B cell (primary cell): Measurements from ENCODE around the gene EPB41L4A. TPM values are rescaled to one million over a fixed set of nuclear protein-coding genes. Genes with fewer than 3 reads are reported as not detected.

ENCODE experiments used
- ATAC-seq: fragments of 200-7000 bp; cut with Tn5 transposase; one replicate; pipeline ENCODE4 v1.10.0; 2021; ENCODE audit warnings: low read depth, mild to moderate bottlenecking, moderate number of reproducible peaks, moderate library complexity
- CTCF ChIA-PET: fragments of 350-600 bp; sonication (Branson Sonifier 250); formaldehyde crosslinking; loops from one replicate; lab custom pipeline; 2021; ENCODE audit warnings: antibody characterized with exemption, inconsistent platforms; lab: Charles Lee
- POLR2A ChIA-PET: fragments of 350-600 bp; sonication (Branson Sonifier 250); formaldehyde crosslinking; loops from one replicate; lab custom pipeline; 2021; ENCODE audit warnings: antibody characterized with exemption; lab: Charles Lee
- DNase-seq: peaks from one replicate; pipeline ENCODE4 v3.0.0; 2013
- H2AFZ ChIP-seq: 2 replicates; pipeline ENCODE4 v1.6.1; 2012; ENCODE audit warnings: mild to moderate bottlenecking, low read depth, low read length; ENCODE audit not compliant: insufficient read depth, poor library complexity, severe bottlenecking
- H3K27ac ChIP-seq, 2 donors: 1 replicate in 1 of 2; 2 replicates in 1 of 2; pipeline ENCODE4 v1.5.1; 2012 to 2013; ENCODE audit warnings: low read length in 2 of 2, mild to moderate bottlenecking in 2 of 2, moderate library complexity in 1 of 2
- H3K27me3 ChIP-seq, 4 experiments: fragments of 200-600 bp in 1 of 4; sonication (generic) in 1 of 4; replicated peaks in 1 of 4; 1 replicate in 2 of 4; 2 replicates in 2 of 4; pipeline versions ENCODE4 v1.6.1 to v1.7.0; 2013 to 2016; ENCODE audit warnings: low read length in 3 of 4, mild to moderate bottlenecking in 2 of 4, mixed read lengths in 1 of 4, moderate library complexity in 1 of 4; ENCODE audit not compliant: insufficient read depth in 4 of 4, control insufficient read depth in 3 of 4; ENCODE audit errors: control extremely low read depth in 1 of 4
- H3K36me3 ChIP-seq, 2 experiments: replicated peaks in 1 of 2; 1 replicate in 1 of 2; 2 replicates in 1 of 2; pipeline versions ENCODE4 v1.6.1 to v1.7.1; 2013; ENCODE audit warnings: low read length in 1 of 2; ENCODE audit not compliant: insufficient read depth in 2 of 2, control insufficient read depth in 1 of 2; ENCODE audit errors: control extremely low read depth in 1 of 2, extremely low read depth in 1 of 2
- H3K4me1 ChIP-seq, 2 donors: fragments of 200-600 bp in 1 of 2; sonication (generic) in 1 of 2; 1 replicate in 1 of 2; 2 replicates in 1 of 2; pipeline versions ENCODE4 v1.5.1 to v1.6.1; 2013 to 2017; ENCODE audit warnings: low read length in 2 of 2; ENCODE audit not compliant: control insufficient read depth in 2 of 2, insufficient read depth in 2 of 2
- H3K4me2 ChIP-seq: replicated peaks from 2 replicates; pipeline ENCODE3; 2012; ENCODE audit warnings: mild to moderate bottlenecking, low read depth, low read length; ENCODE audit not compliant: poor library complexity, severe bottlenecking
- H3K4me3 ChIP-seq, 5 experiments: fragments of 200-600 bp in 1 of 5; sonication (generic) in 1 of 5; 1 replicate in 3 of 5; 2 replicates in 2 of 5; pipeline versions ENCODE4 v1.5.1 to v1.7.0; 2011 to 2016; ENCODE audit warnings: low read length in 4 of 5, mild to moderate bottlenecking in 4 of 5, low read depth in 2 of 5, control low read depth in 1 of 5, moderate library complexity in 1 of 5; ENCODE audit not compliant: insufficient read depth in 1 of 5; ENCODE audit errors: control extremely low read depth in 1 of 5, extremely low read depth in 1 of 5
- H3K79me2 ChIP-seq: fragments of 200-600 bp; sonication (generic); one replicate; pipeline ENCODE4 v1.6.0; 2016; ENCODE audit warnings: low read length; ENCODE audit not compliant: control insufficient read depth, insufficient read depth
- H3K9ac ChIP-seq: fragments of 200-600 bp; sonication (generic); 2 replicates; pipeline ENCODE4 v1.6.1; 2017; ENCODE audit warnings: mild to moderate bottlenecking, low read length, moderate library complexity
- H3K9me3 ChIP-seq, 3 donors: one replicate each; pipeline versions ENCODE4 v1.6.1 to v1.7.1; 2013; ENCODE audit warnings: low read length in 2 of 3; ENCODE audit not compliant: control insufficient read depth in 2 of 3, insufficient read depth in 1 of 3; ENCODE audit errors: control extremely low read depth in 1 of 3
- H4K20me1 ChIP-seq: 2 replicates; pipeline ENCODE4 v1.6.0; 2012; ENCODE audit warnings: mild to moderate bottlenecking, low read length; ENCODE audit not compliant: insufficient read depth, control insufficient read depth, poor library complexity, severe bottlenecking
- H3K27ac Mint-ChIP-seq: one replicate; pipeline ENCODE4 v1.8.0; 2021; ENCODE audit warnings: mixed read lengths
- H3K27me3 Mint-ChIP-seq: one replicate; pipeline ENCODE4 v1.8.0; 2021; ENCODE audit warnings: mixed read lengths
- H3K4me1 Mint-ChIP-seq: one replicate; pipeline ENCODE4 v1.8.0; 2021; ENCODE audit warnings: mixed read lengths
- H3K4me3 Mint-ChIP-seq: one replicate; pipeline ENCODE4 v1.8.0; 2021; ENCODE audit warnings: mixed read lengths
- H3K9me3 Mint-ChIP-seq: one replicate; pipeline ENCODE4 v1.8.0; 2022; ENCODE audit warnings: mixed read lengths; ENCODE audit not compliant: insufficient read depth
- EZH2 ChIP-seq: IDR thresholded peaks from 2 replicates; pipeline ENCODE4 v1.6.1; 2012; ENCODE audit warnings: borderline replicate concordance, low read depth, mild to moderate bottlenecking, moderate library complexity, low read length; ENCODE audit not compliant: insufficient read depth, poor library complexity, severe bottlenecking
- WGBS: methylation state at CpG from one replicate; pipeline ENCODE4 v1.1.5; 2013; ENCODE audit warnings: missing lambda C conversion rate; ENCODE audit not compliant: insufficient coverage; 5-methylcytosine and 5-hydroxymethylcytosine counted together
- intact Hi-C: fragments of 100-400 bp; cut with micrococcal nuclease; formaldehyde crosslinking; loops from one replicate; pipeline ENCODE4 v1.10.0; 2022
- polyA plus RNA-seq: library from polyadenylated mRNA; depleted of rRNA; stranded (reverse); fragments of >200 nt; gene quantifications from 2 replicates; pipeline ENCODE4 v1.2.3, GENCODE V29; 2012
- total RNA-seq, 2 donors: library from RNA; stranded (reverse); fragments of 120-200 nt in 1 of 2; gene quantifications; 1 replicate in 1 of 2; 2 replicates in 1 of 2; pipeline versions ENCODE4 v1.2.3 to v1.2.4, GENCODE V29; 2013 to 2022
- TF ChIP-seq, protein P1 (sequence below): fragments of 200-600 bp; IDR thresholded peaks from one replicate; pipeline ENCODE4 v1.8.0; 2022; ENCODE audit warnings: antibody characterized with exemption, mild to moderate bottlenecking

EPB41L4A gene
- total and polyA plus RNA-seq, 2 donors (not counting 1 experiment from before 2014, with no cell fraction given): 1.8 to 12.9 TPM

DNA sequence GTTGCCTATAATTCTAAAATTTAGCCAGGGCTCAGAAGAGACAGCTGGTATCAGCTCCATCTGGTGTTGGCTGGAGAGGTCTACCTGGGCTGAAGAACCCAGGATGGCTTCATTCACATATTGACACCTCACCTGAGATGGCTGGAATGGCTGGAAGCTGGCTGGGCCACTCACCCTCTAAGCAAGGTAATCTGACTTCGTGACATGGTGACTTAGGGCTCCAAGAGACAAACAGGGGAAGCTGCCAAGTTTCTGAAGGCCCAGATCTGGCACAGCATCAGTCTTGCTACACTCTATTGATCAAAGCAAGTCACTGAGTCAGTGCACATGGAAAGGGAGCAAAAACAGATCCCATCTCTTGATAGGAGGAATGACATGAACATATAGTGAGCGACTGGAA lies 102.3 kb downstream of the EPB41L4A start:
- no peaks in the 10 kb centered on the region for H3K9me3 ChIP-seq
- no peak overlapping the region for H3K4me3 ChIP-seq
- no peak overlapping the region for H2AFZ ChIP-seq
- no peak overlapping the region for H3K4me3 Mint-ChIP-seq
- CTCF ChIA-PET: no interaction called here
- H3K27ac ChIP-seq: no peak overlapping the region
- peaks cover 16% of the 10 kb centered on the region for H3K27me3 Mint-ChIP-seq
- no peak for TF ChIP-seq EZH2
- TF ChIP-seq, protein P1, sequence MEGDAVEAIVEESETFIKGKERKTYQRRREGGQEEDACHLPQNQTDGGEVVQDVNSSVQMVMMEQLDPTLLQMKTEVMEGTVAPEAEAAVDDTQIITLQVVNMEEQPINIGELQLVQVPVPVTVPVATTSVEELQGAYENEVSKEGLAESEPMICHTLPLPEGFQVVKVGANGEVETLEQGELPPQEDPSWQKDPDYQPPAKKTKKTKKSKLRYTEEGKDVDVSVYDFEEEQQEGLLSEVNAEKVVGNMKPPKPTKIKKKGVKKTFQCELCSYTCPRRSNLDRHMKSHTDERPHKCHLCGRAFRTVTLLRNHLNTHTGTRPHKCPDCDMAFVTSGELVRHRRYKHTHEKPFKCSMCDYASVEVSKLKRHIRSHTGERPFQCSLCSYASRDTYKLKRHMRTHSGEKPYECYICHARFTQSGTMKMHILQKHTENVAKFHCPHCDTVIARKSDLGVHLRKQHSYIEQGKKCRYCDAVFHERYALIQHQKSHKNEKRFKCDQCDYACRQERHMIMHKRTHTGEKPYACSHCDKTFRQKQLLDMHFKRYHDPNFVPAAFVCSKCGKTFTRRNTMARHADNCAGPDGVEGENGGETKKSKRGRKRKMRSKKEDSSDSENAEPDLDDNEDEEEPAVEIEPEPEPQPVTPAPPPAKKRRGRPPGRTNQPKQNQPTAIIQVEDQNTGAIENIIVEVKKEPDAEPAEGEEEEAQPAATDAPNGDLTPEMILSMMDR: no peak
- H3K27ac Mint-ChIP-seq: no peak overlapping the region
- H3K79me2 ChIP-seq: no peaks in the 10 kb centered on the region
- no peaks in the 10 kb centered on the region for H4K20me1 ChIP-seq
- intact Hi-C loops: no loop called here
- H3K9ac ChIP-seq: no peak overlapping the region
- H3K36me3 ChIP-seq: no peaks in the 10 kb centered on the region
- ATAC-seq (no peak), DNase-seq (no peak)
- H3K27me3 ChIP-seq: no peaks in the 10 kb centered on the region
- H3K4me1 Mint-ChIP-seq: no peaks in the 10 kb centered on the region
- H3K4me1 ChIP-seq: no peaks in the 10 kb centered on the region
- no peak overlapping the region for H3K4me2 ChIP-seq
- H3K9me3 Mint-ChIP-seq: no peaks in the 10 kb centered on the region
- POLR2A ChIA-PET: no interaction called here
- WGBS: 20% methylated on average over 1 of the region's 2 CpGs

DNA sequence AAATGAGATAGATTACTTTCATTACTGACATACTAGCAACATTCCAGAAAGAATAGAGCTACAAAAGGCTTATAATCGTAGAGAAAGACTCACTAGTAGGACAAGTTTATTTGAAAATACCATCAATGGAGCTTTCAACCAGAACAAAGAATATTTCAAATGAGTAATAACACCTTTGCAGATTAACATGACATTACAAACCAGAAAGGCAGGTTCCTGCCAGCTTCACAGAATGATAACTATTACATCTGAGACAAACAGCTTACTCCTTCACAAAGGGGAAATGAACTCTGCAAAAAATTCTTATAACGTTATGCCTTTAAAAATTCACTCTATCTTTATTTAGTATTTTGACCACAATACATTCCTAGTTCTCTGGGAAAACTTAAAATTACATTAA lies 103.1 kb downstream of the EPB41L4A start:
- H3K27me3 Mint-ChIP-seq: peaks cover 16% of the 10 kb centered on the region

More for the DNA sequence above, 103.1 kb downstream of the EPB41L4A start:
- H3K4me1 ChIP-seq: no peaks in the 10 kb centered on the region
- H3K9ac ChIP-seq: no peak overlapping the region
- no peaks in the 10 kb centered on the region for H3K27me3 ChIP-seq
- ChIA-PET POLR2A (no interaction called here), CTCF (interaction anchor here (0.8 kb wide), 1 partner anchor 9 kb away, joined by 3 read pairs; no protein-coding TSS in a partner anchor)
- no peak for ATAC-seq
- H4K20me1 ChIP-seq: no peaks in the 10 kb centered on the region
- H3K4me2 ChIP-seq: no peak overlapping the region
- Mint-ChIP-seq H3K27ac (no peak overlapping the region), H3K4me3 (no peak overlapping the region), H3K4me1 (no peaks in the 10 kb centered on the region), H3K9me3 (no peaks in the 10 kb centered on the region)
- intact Hi-C loops: no loop called here
- no peak overlapping the region for H3K4me3 ChIP-seq
- TF ChIP-seq, protein P1: no peak
- TF ChIP-seq EZH2: no peak
- no peak for DNase-seq
- H2AFZ ChIP-seq: no peak overlapping the region
- H3K36me3 ChIP-seq: no peaks in the 10 kb centered on the region
- no peaks in the 10 kb centered on the region for H3K79me2 ChIP-seq
- H3K9me3 ChIP-seq: no peaks in the 10 kb centered on the region
- H3K27ac ChIP-seq: no peak overlapping the region
- 20% methylated on average over 1 of the region's 2 CpGs for WGBS
